Vagina (tissue), 2 donors: Measurements from ENCODE around the gene TPM4. TPM values are rescaled to one million over a fixed set of nuclear protein-coding genes. Genes with fewer than 3 reads are reported as not detected.
"Not testable (repeated sequence)": the region's sequence is repeated elsewhere in the genome, so short reads cannot be mapped to it uniquely, and the experiment has no call there.

Experiments
- DNase-seq, 2 donors: peaks; one replicate each; pipeline ENCODE4 v3.0.0-alpha.2; 2017; ENCODE audit errors: extremely low spot score in 2 of 2
- H3K27ac ChIP-seq: fragments of 200-600 bp; sonication (generic); one replicate; pipeline ENCODE4 v1.5.1; 2019
- H3K27me3 ChIP-seq: fragments of 200-600 bp; sonication (generic); one replicate; pipeline ENCODE4 v1.5.1; 2019
- H3K36me3 ChIP-seq, 2 donors: fragments of 200-600 bp; sonication (generic); one replicate each; pipeline ENCODE4 v1.5.1; 2017 to 2019
- H3K4me1 ChIP-seq: fragments of 200-600 bp; sonication (generic); one replicate; pipeline ENCODE4 v1.5.1; 2019
- H3K4me3 ChIP-seq, 2 donors: fragments of 200-600 bp; sonication (generic); 1 replicate in 1 of 2; 2 replicates in 1 of 2; pipeline ENCODE4 v1.5.1; 2016 to 2019
- H3K9me3 ChIP-seq: fragments of 200-600 bp; sonication (generic); one replicate; pipeline ENCODE4 v1.5.1; 2019
- CTCF ChIP-seq, 3 experiments: fragments of 450-650 bp in 2 of 3; fragments of 200-600 bp in 1 of 3; sonication (generic) in 1 of 3; IDR thresholded peaks; one replicate each; pipeline ENCODE4 v1.5.1; 2017 to 2019; ENCODE audit warnings: antibody characterized with exemption in 3 of 3, mild to moderate bottlenecking in 2 of 3, moderate library complexity in 2 of 3
- POLR2A ChIP-seq, 2 donors: fragments of 450-650 bp; IDR thresholded peaks; one replicate each; pipeline ENCODE4 v1.6.1; 2017; ENCODE audit warnings: antibody characterized with exemption in 2 of 2, mild to moderate bottlenecking in 2 of 2, moderate library complexity in 2 of 2
- POLR2AphosphoS5 ChIP-seq, 2 donors: sonication (generic); formaldehyde crosslinking; IDR thresholded peaks; one replicate each; pipeline ENCODE4 v1.9.0; 2017; ENCODE audit warnings: antibody characterized with exemption in 2 of 2, mild to moderate bottlenecking in 2 of 2, low read depth in 1 of 2; ENCODE audit not compliant: insufficient read depth in 1 of 2
- intact Hi-C: fragments of 100-400 bp; cut with DNase I; formaldehyde crosslinking; loops from one replicate; pipeline ENCODE4 v1.15.1; 2023
- total RNA-seq: library from RNA; depleted of rRNA; stranded (reverse); fragments of >200 nt; gene quantifications from one replicate; pipeline ENCODE4 v1.2.3, GENCODE V29; 2016

Gene TPM4
- total RNA-seq, 1 donor from 2014 or later: 409 TPM

GRCh38 chr19:16085115-16085514 lies 8.8 kb downstream of the TPM4 start:
- Histone ChIP-seq H3K9me3 (no peaks in the 10 kb centered on the region), H3K4me1 (peaks cover 55% of the 10 kb centered on the region), H3K36me3 (peaks cover 9 to 88% of the 10 kb centered on the region in 2 donors), H3K27me3 (no peaks in the 10 kb centered on the region), H3K4me3 (no peak overlapping the region), H3K27ac (no peak overlapping the region)
- TF ChIP-seq POLR2A (IDR thresholded peaks at IDR 0.05) (no peak), CTCF (IDR thresholded peaks at IDR 0.05) (no peak), POLR2AphosphoS5 (IDR thresholded peaks at IDR 0.05; ENCODE audit: insufficient read depth in 1 of 2, low read depth in 1 of 2) (no peak)
- no peak for DNase-seq
- intact Hi-C loops: no loop called here

GRCh38 chr19:16087404-16087803 lies 11.1 kb downstream of the TPM4 start:
- Histone ChIP-seq H3K36me3 (peaks cover 9 to 99% of the 10 kb centered on the region in 2 donors), H3K27ac (peak overlapping the region; percentile 3), H3K4me1 (peaks cover 43% of the 10 kb centered on the region)
- H3K9me3 ChIP-seq, intact Hi-C loops, H3K4me3 ChIP-seq, H3K27me3 ChIP-seq, DNase-seq: not testable (repeated sequence)

- Histone ChIP-seq H3K4me3 (no peak overlapping the region), H3K36me3 (peaks cover 9 to 99% of the 10 kb centered on the region in 2 donors), H3K9me3 (no peaks in the 10 kb centered on the region), H3K27me3 (no peaks in the 10 kb centered on the region), H3K4me1 (peaks cover 38% of the 10 kb centered on the region), H3K27ac (peak overlapping the region; percentile 27)
- DNase-seq: no peak
- intact Hi-C loops: no loop called here
- TF ChIP-seq CTCF (IDR thresholded peaks at IDR 0.05) (no peak), POLR2A (IDR thresholded peaks at IDR 0.05) (no peak), POLR2AphosphoS5 (IDR thresholded peaks at IDR 0.05; ENCODE audit: insufficient read depth in 1 of 2, low read depth in 1 of 2) (peak in 1 of 2 donors; percentile 17)
These were observed 11.6 kb downstream of the TPM4 start for GRCh38 chr19:16087940-16088339.

DNA sequence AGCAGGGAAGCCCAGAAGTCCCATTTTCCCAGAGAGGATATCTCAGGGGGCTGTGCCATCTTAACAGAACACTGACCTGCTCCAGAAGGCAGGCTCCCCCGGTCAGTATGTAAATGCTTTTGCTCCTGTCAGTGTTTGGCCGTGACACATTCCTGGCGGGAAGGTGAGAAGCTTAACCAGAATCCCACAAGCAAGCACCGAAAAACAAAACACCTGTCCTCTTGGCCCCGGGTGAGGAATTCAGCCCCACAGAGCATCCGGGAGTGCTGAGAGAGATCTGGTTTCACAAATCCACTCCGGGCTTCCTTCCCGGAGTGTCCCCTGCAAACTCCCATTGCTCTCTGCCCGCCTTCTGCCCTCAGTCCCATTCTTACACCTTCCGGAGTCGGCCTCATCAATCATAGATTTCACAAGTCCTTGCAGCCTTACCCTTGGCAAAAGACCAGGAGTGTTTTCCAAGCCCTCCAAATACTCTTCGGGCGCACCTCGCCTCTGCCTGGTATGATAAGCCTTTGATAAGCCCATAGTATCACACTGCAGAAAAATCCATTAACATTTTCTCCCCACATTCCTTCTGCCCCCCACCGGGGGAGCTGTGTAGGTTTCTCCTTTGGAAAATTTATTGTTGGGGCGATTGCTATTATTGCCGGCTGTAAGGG lies 12.2 kb downstream of the TPM4 start:
- Histone ChIP-seq H3K27me3 (no peaks in the 10 kb centered on the region), H3K4me1 (peaks cover 32% of the 10 kb centered on the region), H3K4me3 (no peak overlapping the region), H3K36me3 (peaks cover 9 to 99% of the 10 kb centered on the region in 2 donors), H3K9me3 (no peaks in the 10 kb centered on the region), H3K27ac (peak overlapping the region; percentile 27)
- no peak for DNase-seq
- TF ChIP-seq CTCF (IDR thresholded peaks at IDR 0.05): no peak
- TF ChIP-seq POLR2A (IDR thresholded peaks at IDR 0.05): no peak
- TF ChIP-seq POLR2AphosphoS5 (IDR thresholded peaks at IDR 0.05; ENCODE audit: insufficient read depth in 1 of 2, low read depth in 1 of 2): no peak
- intact Hi-C loops: no loop called here

GRCh38 chr19:16089010-16089846 lies 12.9 kb downstream of the TPM4 start:
- Histone ChIP-seq H3K27ac (peak overlapping the region; percentile 27), H3K4me3 (no peak overlapping the region), H3K36me3 (peaks cover 9 to 99% of the 10 kb centered on the region in 2 donors), H3K9me3 (no peaks in the 10 kb centered on the region), H3K27me3 (no peaks in the 10 kb centered on the region), H3K4me1 (peaks cover 26% of the 10 kb centered on the region)
- TF ChIP-seq POLR2AphosphoS5 (IDR thresholded peaks at IDR 0.05; ENCODE audit: insufficient read depth in 1 of 2, low read depth in 1 of 2) (no peak), CTCF (IDR thresholded peaks at IDR 0.05) (no peak), POLR2A (IDR thresholded peaks at IDR 0.05) (no peak)
- intact Hi-C loops: no loop called here
- no peak for DNase-seq
